ENCODE results near the gene RASSF3. TPM values are rescaled to one million over a fixed set of nuclear protein-coding genes. Genes with fewer than 3 reads are reported as not detected.

Gene RASSF3
- total RNA-seq, 1 donor from 2014 or later, result 18.1 TPM

DNA sequence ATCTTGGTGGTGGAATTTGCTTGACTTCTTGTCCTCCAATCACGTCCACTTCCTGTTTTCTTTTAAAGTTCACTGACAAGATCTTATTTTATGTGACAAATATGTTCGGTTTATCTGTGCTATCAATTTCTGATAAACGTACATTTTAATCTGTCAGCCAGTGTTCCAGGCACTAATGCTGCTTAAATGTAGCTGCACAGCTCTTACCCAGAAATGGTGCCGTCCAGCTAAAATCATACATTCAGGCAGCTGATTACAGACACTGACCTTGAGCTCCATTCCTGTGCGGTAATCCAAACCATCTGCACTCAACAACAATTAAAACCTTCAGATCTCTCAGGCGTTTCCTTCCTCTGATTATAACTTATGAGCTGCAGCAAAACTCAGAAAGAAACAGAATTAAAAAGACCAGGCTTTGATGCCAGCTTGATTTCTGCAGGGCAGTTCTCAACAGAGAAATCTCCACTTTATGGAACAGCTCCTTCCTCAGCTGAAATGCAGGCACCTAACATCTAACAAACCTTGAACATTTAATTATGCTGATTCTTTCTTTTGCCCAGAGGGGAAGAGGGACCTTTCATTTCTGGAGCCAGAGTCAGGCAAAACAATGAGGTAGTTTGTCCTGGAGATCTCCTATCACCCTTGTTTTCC, 26.4 kb upstream of the RASSF3 start:
- TF ChIP-seq, protein P1, sequence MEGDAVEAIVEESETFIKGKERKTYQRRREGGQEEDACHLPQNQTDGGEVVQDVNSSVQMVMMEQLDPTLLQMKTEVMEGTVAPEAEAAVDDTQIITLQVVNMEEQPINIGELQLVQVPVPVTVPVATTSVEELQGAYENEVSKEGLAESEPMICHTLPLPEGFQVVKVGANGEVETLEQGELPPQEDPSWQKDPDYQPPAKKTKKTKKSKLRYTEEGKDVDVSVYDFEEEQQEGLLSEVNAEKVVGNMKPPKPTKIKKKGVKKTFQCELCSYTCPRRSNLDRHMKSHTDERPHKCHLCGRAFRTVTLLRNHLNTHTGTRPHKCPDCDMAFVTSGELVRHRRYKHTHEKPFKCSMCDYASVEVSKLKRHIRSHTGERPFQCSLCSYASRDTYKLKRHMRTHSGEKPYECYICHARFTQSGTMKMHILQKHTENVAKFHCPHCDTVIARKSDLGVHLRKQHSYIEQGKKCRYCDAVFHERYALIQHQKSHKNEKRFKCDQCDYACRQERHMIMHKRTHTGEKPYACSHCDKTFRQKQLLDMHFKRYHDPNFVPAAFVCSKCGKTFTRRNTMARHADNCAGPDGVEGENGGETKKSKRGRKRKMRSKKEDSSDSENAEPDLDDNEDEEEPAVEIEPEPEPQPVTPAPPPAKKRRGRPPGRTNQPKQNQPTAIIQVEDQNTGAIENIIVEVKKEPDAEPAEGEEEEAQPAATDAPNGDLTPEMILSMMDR (conservative IDR thresholded peaks at IDR 0.05), result no peak
- no peak overlapping the region for H3K27ac Mint-ChIP-seq (ENCODE audit: unreplicated experiment)
- no peak for DNase-seq (ENCODE audit: low read depth, low spot score)
- H3K36me3 Mint-ChIP-seq (ENCODE audit: low read depth), result no peaks in the 10 kb centered on the region
- peaks cover 23% of the 10 kb centered on the region for H3K4me1 Mint-ChIP-seq
- no peaks in the 10 kb centered on the region for H3K9me3 Mint-ChIP-seq
- H3K4me3 Mint-ChIP-seq, result no peak overlapping the region
- no peaks in the 10 kb centered on the region for H3K27me3 Mint-ChIP-seq (ENCODE audit: low read depth)

DNA sequence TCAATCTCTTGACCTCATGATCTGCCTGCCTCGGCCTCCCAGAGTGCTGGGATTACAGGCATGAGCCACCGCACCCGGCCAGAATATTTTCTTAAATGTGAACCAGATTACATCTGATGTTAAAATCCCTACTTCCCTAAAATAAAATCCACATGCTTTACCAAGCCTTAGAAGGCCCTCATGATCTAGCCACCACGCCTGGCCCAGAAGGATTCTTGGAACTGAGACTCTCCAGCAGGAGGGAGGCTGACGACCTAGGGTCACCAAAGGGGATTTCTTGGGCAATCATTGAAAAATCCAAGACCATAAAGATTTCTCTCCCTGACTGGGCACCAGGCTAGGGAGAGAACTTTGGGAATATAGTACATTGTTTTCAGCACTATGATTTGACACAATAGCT, 25.2 kb upstream of the RASSF3 start:
- Mint-ChIP-seq H3K27ac (ENCODE audit: unreplicated experiment) (no peak overlapping the region), H3K36me3 (ENCODE audit: low read depth) (no peaks in the 10 kb centered on the region), H3K4me3 (no peak overlapping the region), H3K27me3 (ENCODE audit: low read depth) (no peaks in the 10 kb centered on the region), H3K4me1 (peaks cover 23% of the 10 kb centered on the region), H3K9me3 (no peaks in the 10 kb centered on the region)
- TF ChIP-seq, protein P1 (conservative IDR thresholded peaks at IDR 0.05), result no peak
- DNase-seq (ENCODE audit: low read depth, low spot score), result no peak

DNA sequence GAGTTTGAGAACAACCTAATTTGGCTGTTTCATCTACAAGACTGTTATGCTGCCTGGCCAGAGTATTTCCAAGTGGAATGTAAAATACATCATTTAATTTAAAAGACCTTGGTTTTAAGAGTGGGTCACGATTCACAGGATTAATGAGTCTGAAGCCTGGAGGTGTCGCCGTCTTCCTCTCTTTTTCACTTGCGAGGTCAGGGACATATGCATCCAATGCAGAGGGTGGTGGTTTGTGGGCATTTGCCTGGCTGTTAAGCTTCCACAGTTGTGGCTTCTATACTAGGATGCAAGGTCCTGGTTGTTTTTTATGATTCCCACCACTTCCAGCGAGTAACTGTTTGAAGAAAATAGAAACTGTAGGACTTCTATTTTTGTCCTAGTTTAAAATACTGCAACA, 22.8 kb upstream of the RASSF3 start:
- TF ChIP-seq, protein P1 (conservative IDR thresholded peaks at IDR 0.05), result no peak
- no peak for DNase-seq (ENCODE audit: low read depth, low spot score)
- no peaks in the 10 kb centered on the region for H3K9me3 Mint-ChIP-seq
- H3K27ac Mint-ChIP-seq (ENCODE audit: unreplicated experiment), result no peak overlapping the region
- H3K4me3 Mint-ChIP-seq, result no peak overlapping the region
- peaks cover 23% of the 10 kb centered on the region for H3K4me1 Mint-ChIP-seq
- no peaks in the 10 kb centered on the region for H3K36me3 Mint-ChIP-seq (ENCODE audit: low read depth)
- H3K27me3 Mint-ChIP-seq (ENCODE audit: low read depth), result no peaks in the 10 kb centered on the region

DNA sequence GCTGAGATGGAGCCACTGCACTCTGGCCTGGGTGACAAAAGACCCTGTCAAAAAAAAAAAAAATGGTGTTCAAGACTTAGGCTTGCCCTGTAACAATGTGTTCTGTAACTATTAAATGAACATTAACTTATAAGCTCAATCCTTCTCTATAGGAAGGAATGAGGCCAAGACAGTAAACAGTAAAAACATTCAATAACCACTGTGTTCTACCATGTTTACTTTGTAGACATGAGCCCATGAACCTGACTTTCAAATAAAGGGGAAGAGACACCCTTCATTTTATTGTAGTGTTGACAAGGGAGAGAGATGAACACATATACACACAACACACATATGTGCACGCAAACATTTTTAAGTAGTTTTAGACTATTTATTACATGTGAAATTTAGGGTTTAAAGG, 20.1 kb upstream of the RASSF3 start:
- TF ChIP-seq, protein P1 (conservative IDR thresholded peaks at IDR 0.05), result no peak
- H3K27ac Mint-ChIP-seq (ENCODE audit: unreplicated experiment), result no peak overlapping the region

DNA sequence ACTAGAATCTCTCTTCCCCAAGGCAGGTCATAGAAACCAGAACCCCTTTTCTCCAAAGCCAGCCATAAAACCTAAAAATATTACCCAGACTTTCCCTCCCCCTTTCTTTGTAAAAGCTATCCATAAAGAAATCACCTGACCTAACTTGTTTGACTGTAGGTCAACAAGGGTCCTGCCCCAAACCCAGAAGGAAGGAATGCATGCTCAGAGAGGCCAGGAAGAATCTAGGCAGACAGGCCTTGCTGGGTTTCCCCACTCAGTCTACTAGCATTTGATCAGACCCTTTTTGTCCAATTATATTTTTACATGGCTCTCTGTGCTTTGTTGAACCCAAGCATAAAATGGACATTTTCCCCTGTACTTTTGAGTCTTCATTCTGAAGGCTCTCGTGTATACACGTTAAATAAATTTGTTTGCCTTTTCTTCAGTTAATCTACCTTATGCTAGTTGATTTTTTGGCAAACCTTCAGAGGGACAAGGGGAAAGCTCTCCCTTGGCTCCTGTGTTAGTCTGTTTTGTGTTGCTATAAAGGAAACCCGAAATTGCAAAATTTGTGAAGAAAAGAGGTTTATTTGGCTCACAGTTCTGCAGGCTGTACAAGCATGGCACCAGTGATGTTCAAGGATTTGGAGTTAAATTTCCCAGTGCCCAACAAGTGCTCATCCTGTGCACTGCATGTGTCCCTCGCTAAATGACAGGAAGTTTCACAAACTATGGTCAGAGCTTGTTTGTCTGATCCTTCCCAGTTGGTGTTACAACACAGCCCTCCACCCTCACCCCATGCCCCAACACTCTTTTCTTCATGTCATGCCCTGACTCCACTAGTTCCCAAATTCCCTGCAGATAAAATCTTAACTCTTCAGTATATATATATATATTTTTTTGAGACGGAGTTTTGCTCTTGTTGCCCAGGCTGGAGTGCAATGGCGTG, 14.2 kb upstream of the RASSF3 start:
- Mint-ChIP-seq H3K4me3 (no peak overlapping the region), H3K4me1 (peaks cover 8% of the 10 kb centered on the region)

More for the DNA sequence above, 20.1 kb upstream of the RASSF3 start:
- H3K36me3 Mint-ChIP-seq (ENCODE audit: low read depth), result no peaks in the 10 kb centered on the region
- peaks cover 1% of the 10 kb centered on the region for H3K4me1 Mint-ChIP-seq
- no peak overlapping the region for H3K4me3 Mint-ChIP-seq
- no peak for DNase-seq (ENCODE audit: low read depth, low spot score)
- no peaks in the 10 kb centered on the region for H3K27me3 Mint-ChIP-seq (ENCODE audit: low read depth)
- no peaks in the 10 kb centered on the region for H3K9me3 Mint-ChIP-seq

More for the DNA sequence above, 14.2 kb upstream of the RASSF3 start:
- Mint-ChIP-seq H3K36me3 (ENCODE audit: low read depth) (no peaks in the 10 kb centered on the region), H3K9me3 (no peaks in the 10 kb centered on the region), H3K27ac (ENCODE audit: unreplicated experiment) (peak overlapping the region; percentile 81), H3K27me3 (ENCODE audit: low read depth) (no peaks in the 10 kb centered on the region)
- DNase-seq (ENCODE audit: low read depth, low spot score), result no peak
- TF ChIP-seq, protein P1 (conservative IDR thresholded peaks at IDR 0.05), result no peak
